ENCODE measurements around the gene PEX16.
"Not testable (repeated sequence)": the region's sequence is repeated elsewhere in the genome, so short reads cannot be mapped to it uniquely, and the experiment has no call there.

The PEX16 gene

DNA sequence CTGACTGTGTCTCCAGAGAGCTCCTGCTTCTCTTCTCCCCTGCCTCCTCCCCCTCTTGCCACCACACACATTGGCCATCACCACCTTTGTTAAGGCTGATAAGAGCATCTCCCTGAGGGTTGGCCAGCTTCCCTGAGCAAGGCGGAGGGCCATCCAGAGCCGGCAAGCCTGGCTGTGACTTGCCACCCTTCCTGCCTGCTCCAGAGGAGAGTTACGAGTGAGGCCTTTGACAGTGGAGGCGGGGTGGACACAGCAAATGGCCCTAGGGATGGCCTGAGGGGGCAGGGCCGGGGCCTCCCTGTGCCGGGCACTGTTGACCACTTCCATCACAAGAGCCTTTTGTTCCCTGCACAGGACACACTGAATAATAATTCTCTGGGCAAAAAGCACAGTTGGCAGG, 16.1 kb downstream of the PEX16 start:
- Mint-ChIP-seq H3K9me3 (no peaks in the 10 kb centered on the region), H3K27me3 (ENCODE audit: low read depth) (peaks cover 27% of the 10 kb centered on the region), H3K4me3 (no peak overlapping the region), H3K36me3 (ENCODE audit: low read depth) (no peaks in the 10 kb centered on the region), H3K27ac (no peak overlapping the region), H3K4me1 (ENCODE audit: low read depth) (peaks cover 2% of the 10 kb centered on the region)
- DNase-seq (ENCODE audit: low spot score): no peak

DNA sequence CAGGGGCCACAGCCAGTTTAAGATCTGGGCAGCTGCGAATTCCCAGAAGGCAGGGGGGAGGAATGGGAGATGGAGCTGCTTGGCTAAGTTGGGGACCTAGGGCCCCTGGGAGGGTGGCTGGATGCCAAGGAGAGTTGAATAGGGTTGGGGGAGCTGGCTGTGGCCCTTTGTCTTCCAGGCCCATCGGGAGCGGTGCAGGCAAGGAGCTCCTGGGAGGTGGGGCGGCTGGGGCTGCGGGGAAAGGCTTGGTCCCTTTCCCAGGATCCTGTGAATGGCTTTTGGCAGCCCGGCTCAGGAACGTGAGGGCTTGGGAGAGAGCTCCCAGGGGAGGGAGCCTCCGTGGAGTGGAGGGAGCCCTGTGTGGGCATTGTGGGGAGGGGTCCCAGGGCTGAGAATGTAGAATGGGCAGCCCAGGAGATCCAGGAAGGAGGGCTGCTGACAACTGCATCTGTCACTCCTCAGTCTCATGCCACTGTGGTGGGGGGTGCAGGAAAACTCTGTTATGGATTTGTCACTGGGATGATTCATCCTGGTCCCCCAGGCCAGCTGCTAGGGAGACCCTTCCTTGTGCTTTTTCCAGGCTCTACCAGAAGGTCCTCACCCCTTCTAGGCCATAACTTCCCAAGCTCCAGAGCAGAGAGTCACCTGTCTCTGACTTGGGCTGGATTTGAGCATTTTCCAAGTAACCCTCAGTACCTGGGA, 16.6 kb downstream of the PEX16 start:
- no peaks in the 10 kb centered on the region for H3K4me1 Mint-ChIP-seq (ENCODE audit: low read depth)
- H3K27ac Mint-ChIP-seq: no peak overlapping the region
- H3K4me3 Mint-ChIP-seq: peak overlapping the region; percentile 25
- H3K27me3 Mint-ChIP-seq (ENCODE audit: low read depth): peaks cover 27% of the 10 kb centered on the region
- H3K9me3 Mint-ChIP-seq: no peaks in the 10 kb centered on the region
- H3K36me3 Mint-ChIP-seq (ENCODE audit: low read depth): no peaks in the 10 kb centered on the region
- DNase-seq (ENCODE audit: low spot score): no peak

DNA sequence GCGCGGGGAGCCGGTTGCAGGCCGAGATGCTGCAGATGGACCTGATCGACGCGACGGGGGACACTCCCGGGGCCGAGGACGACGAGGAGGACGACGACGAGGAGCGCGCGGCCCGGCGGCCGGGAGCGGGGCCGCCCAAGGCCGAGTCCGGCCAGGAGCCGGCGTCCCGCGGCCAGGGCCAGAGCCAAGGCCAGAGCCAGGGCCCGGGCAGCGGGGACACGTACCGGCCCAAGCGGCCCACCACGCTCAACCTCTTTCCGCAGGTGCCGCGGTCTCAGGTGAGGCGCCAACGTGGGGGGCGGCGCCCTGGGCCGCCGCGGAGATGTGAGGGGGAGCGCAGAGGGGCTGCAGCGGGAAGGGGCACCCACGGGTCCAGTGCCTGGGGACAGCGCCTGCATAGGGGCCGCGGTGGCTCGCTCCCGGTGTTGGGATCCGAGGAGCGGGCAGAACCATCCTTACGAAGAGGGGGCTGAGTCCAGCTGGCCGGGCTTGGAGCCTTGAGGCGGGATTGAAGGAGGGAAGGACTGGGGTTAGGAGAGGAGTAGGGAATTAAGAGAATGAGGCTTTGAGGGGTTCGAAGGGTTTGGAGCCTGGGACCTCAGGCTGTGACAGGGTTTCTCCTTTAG, 17.4 kb downstream of the PEX16 start:
- H3K4me1 Mint-ChIP-seq (ENCODE audit: low read depth); H3K9me3 Mint-ChIP-seq; H3K36me3 Mint-ChIP-seq (ENCODE audit: low read depth); DNase-seq (ENCODE audit: low spot score); H3K27ac Mint-ChIP-seq: not testable (repeated sequence)
- Mint-ChIP-seq H3K27me3 (ENCODE audit: low read depth) (peaks cover 27% of the 10 kb centered on the region), H3K4me3 (peak overlapping the region; percentile 25)

DNA sequence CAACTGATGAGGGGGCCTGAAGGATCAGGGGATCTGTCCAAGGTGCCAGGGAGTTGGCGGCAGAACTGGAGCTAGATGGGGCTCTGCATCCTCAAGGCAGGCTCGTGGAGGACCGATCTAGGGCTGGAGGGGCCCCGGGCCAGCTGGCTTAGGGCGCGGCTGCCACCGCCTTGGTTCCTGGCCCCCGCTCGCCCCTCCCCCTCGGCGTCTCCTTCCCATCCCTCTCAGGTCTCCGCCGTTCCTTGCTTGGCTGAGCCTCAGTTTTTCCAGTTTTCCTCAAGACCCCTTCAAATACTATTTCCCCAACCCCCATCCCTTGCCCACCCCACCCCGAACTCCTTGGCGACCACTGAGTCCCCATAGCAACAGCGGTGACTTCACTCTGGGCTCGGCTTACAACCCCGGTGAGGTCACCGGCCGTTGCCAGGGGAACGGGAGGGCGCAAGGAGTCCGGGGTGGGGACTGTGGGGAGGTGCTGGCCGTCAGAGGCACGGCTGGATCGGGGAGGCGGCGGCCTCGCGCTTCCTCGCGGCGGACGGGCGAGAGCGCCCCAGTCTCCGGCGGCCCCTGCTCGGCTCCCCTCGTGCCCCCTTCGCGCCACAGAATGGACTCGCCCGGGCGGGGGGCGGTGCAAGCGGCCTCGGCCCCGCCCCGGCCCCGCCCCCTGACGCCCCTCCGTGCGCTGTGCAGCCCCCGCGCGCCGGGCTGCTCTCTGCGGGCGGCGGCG, 18.1 kb downstream of the PEX16 start:
- Mint-ChIP-seq H3K27ac (no peak overlapping the region), H3K36me3 (ENCODE audit: low read depth) (no peaks in the 10 kb centered on the region), H3K4me3 (peak overlapping the region; percentile 40), H3K9me3 (no peaks in the 10 kb centered on the region), H3K4me1 (ENCODE audit: low read depth) (no peaks in the 10 kb centered on the region), H3K27me3 (ENCODE audit: low read depth) (peaks cover 32% of the 10 kb centered on the region)
- peak; percentile 58 for DNase-seq (ENCODE audit: low spot score)

DNA sequence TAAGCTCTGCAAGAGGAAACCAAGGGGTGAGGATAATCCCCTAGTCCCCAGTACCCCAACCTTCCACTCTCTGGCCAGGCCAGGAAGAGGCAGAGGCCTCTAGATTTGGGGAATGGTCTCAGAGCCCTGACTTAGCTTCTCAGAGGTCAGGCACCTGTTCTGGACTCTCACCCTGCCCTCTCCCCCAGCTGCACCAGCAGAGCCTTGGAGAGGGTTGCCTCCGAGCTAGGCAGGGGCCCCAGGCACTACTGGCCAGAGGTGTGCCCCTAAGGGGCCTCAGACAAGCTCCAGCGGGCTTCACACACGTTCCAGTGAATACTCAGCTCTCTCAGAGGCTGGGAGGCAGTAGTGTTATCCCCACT, 18.6 kb downstream of the PEX16 start:
- no peak for DNase-seq (ENCODE audit: low spot score)
- peak overlapping the region; percentile 40 for H3K4me3 Mint-ChIP-seq
- H3K4me1 Mint-ChIP-seq (ENCODE audit: low read depth): no peaks in the 10 kb centered on the region
- no peaks in the 10 kb centered on the region for H3K9me3 Mint-ChIP-seq
- H3K36me3 Mint-ChIP-seq (ENCODE audit: low read depth): no peaks in the 10 kb centered on the region
- H3K27ac Mint-ChIP-seq: no peak overlapping the region
- peaks cover 32% of the 10 kb centered on the region for H3K27me3 Mint-ChIP-seq (ENCODE audit: low read depth)

DNA sequence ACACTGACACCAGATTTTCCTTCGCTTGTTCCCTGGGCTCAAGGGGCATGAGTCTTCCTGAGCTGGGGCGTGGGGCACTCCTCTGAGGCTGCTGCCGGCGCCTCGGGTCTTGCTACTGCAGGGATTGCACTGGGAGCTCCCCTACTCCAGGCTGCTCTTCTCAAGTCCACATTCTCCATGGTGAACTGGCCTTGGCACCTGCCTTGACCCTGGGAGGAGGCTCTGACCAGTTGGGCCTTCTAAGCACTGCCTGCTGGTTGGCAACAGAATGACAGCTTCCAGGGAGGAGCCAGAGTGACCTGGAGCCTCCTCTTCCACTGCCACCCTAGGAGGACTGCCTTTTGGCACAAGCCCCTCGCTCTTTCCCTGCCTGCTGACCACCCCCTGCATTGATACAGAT, 20.1 kb downstream of the PEX16 start:
- H3K27me3 Mint-ChIP-seq (ENCODE audit: low read depth): peaks cover 32% of the 10 kb centered on the region

DNA sequence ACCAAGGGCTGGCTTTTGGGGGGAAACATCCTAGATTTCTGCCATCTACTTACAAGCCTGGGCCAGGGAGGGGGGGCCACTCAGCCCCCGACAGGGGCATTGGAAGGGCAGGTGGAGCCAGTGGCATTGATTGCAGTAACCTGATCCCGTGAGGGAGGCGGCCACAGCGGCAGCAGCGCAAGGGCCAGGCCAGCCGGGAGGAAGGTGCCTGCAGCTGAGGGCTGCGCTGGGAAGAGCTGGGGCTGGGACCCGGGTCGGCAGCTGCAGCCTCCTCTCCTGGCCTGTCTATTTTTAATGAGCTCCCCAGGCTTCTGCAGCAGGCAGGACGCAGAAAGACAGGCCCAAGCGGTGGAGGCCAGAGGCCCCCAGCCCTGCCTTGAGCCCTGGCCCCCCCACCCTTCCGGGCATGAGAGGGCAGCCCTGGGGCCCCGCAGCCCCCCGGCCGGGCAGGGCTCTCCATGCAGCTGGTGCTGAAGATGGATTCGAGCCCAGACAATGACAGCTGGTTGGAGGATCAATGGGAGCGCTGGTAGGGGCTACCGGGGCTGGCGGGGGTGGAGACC, 21.2 kb downstream of the PEX16 start:
- H3K4me3 Mint-ChIP-seq: no peak overlapping the region
- H3K27me3 Mint-ChIP-seq (ENCODE audit: low read depth): peaks cover 29% of the 10 kb centered on the region
- no peaks in the 10 kb centered on the region for H3K4me1 Mint-ChIP-seq (ENCODE audit: low read depth)
- H3K36me3 Mint-ChIP-seq (ENCODE audit: low read depth): no peaks in the 10 kb centered on the region
- H3K27ac Mint-ChIP-seq: no peak overlapping the region
- H3K9me3 Mint-ChIP-seq: no peaks in the 10 kb centered on the region
- DNase-seq (ENCODE audit: low spot score): no peak

More for the DNA sequence above, 20.1 kb downstream of the PEX16 start:
- no peaks in the 10 kb centered on the region for H3K36me3 Mint-ChIP-seq (ENCODE audit: low read depth)
- no peak for DNase-seq (ENCODE audit: low spot score)
- H3K4me3 Mint-ChIP-seq: no peak overlapping the region
- no peak overlapping the region for H3K27ac Mint-ChIP-seq
- no peaks in the 10 kb centered on the region for H3K9me3 Mint-ChIP-seq
- H3K4me1 Mint-ChIP-seq (ENCODE audit: low read depth): no peaks in the 10 kb centered on the region

DNA sequence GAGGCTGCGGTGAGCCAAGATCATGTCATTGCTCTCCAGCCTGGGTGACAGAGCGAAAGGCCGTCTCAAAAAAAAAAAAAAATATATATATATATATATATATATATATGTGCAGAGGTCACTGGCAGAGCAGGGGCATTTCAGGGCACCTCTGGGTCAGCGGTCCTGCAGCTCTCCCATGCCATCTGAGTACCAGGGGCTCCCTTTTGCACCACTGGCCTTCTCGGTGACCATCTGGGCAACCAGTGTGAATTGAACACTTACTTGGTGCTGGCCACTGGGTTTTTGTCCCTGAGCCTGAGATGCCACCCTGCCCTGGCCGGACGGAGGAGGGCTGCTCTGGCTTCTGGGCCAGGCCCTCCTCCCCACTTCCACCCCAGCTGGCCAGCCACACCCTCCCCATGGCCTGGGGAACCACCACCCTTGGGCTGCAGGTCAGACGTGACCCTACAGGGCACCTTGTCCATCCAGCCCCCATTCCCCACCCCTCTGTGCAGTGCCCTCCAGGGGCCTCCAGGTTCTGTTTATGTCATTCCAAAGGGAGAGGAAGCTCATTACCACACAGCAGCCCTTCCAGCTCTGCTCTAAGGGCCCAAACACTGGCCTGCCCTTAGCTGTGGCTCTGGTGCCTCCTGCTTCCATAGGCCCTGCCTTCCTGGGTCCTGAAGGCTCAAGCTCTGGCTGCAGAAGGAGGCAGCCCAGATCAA, 22.0 kb downstream of the PEX16 start:
- Mint-ChIP-seq H3K9me3 (no peaks in the 10 kb centered on the region), H3K27me3 (ENCODE audit: low read depth) (peaks cover 22% of the 10 kb centered on the region), H3K4me1 (ENCODE audit: low read depth) (no peaks in the 10 kb centered on the region), H3K27ac (no peak overlapping the region), H3K4me3 (no peak overlapping the region), H3K36me3 (ENCODE audit: low read depth) (no peaks in the 10 kb centered on the region)
- no peak for DNase-seq (ENCODE audit: low spot score)

DNA sequence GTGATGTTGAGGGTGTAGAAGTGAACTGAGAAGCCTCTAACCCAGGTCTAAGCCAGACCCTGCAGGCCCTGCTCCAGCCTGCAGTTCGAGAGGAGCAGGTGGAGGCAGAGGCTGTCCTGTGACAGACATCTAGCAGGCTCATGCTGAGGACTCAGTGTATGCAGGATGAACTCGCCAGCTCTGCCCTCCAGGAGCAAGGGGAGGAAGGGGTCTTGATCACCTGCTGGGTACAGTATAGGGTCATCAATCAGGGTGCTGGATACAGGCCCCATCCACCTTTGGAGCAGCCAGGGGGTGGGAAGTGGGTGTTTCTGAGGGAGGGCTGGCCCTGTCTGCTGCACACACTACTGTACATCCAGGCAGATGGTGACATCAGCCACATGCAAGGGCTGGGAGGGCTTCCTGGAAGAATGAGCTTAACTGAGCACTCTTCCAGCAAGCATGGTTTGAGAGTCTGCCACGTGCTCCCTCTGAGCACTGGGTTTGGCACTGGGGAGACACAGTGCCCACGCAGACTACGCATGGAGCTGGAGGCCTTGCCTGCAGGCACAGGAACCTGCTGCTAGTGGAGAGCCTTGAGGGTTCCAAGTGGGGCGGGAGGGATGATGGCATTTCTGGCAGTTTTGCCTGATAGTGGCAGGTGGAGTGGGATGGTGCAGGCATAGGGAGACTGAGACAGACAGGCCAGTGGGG, 23.0 kb downstream of the PEX16 start:
- DNase-seq (ENCODE audit: low spot score): no peak
- Mint-ChIP-seq H3K27ac (no peak overlapping the region), H3K9me3 (no peaks in the 10 kb centered on the region), H3K4me1 (ENCODE audit: low read depth) (no peaks in the 10 kb centered on the region), H3K36me3 (ENCODE audit: low read depth) (no peaks in the 10 kb centered on the region), H3K27me3 (ENCODE audit: low read depth) (peaks cover 18% of the 10 kb centered on the region), H3K4me3 (no peak overlapping the region)

DNA sequence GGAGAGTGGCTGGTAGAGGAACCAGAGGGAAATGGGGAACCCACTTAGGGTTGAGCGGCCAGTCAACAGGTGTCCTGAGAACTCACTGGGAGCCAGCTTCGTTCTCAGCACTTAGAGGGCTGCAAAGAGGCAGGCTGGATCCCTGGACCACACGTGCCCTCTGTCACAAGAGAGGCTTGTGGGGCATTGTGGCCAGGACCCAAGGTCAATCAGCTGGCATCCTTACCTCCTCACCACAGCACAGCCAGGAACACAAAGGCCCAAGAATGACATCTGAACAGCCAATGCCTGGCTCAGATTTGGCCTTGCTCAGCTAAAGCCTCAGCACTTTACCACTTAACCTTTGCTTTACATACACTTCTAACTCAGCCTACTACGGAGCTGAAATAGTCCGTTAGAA, 24.8 kb downstream of the PEX16 start:
- DNase-seq (ENCODE audit: low spot score): no peak
- H3K4me1 Mint-ChIP-seq (ENCODE audit: low read depth): no peaks in the 10 kb centered on the region
- no peaks in the 10 kb centered on the region for H3K36me3 Mint-ChIP-seq (ENCODE audit: low read depth)
- no peak overlapping the region for H3K27ac Mint-ChIP-seq
- peaks cover 8% of the 10 kb centered on the region for H3K27me3 Mint-ChIP-seq (ENCODE audit: low read depth)
- H3K4me3 Mint-ChIP-seq: no peak overlapping the region
- no peaks in the 10 kb centered on the region for H3K9me3 Mint-ChIP-seq

DNA sequence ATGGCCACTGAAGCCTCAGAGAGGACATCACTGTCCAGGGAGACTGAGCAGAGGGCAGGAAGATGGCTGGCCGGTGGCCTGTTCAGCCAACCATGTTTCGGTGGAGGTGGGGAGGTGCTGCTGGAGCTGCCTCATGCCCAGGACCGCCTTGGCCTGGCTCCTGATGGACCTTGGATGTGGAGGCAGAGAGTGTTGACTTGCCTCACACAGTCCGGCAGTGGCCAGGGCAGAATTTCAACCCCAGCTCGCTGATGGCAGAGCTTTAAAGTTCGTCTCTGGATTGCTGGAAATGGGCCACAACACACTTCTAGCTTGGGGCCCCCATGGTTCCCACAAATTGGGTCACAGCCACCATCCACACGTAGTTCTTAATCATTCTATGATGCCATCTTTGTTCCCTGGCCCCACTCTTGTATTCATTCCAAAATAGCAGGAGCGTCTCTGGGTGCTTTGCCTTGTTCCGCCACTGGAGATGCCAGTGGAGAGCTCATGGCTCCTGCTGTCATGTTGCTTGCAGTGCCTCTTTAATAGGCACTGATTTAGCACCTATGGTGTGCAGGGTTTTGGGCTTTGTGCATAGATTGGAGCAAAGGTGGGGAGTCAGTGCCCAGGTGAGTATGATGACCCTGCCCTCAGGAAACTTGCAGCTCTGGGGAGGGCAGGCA, 26.7 kb downstream of the PEX16 start:
- no peaks in the 10 kb centered on the region for H3K9me3 Mint-ChIP-seq
- H3K27me3 Mint-ChIP-seq (ENCODE audit: low read depth): peaks cover 9% of the 10 kb centered on the region
- H3K4me1 Mint-ChIP-seq (ENCODE audit: low read depth): no peaks in the 10 kb centered on the region
- DNase-seq (ENCODE audit: low spot score): no peak
- no peak overlapping the region for H3K27ac Mint-ChIP-seq
- no peaks in the 10 kb centered on the region for H3K36me3 Mint-ChIP-seq (ENCODE audit: low read depth)
- H3K4me3 Mint-ChIP-seq: no peak overlapping the region

DNA sequence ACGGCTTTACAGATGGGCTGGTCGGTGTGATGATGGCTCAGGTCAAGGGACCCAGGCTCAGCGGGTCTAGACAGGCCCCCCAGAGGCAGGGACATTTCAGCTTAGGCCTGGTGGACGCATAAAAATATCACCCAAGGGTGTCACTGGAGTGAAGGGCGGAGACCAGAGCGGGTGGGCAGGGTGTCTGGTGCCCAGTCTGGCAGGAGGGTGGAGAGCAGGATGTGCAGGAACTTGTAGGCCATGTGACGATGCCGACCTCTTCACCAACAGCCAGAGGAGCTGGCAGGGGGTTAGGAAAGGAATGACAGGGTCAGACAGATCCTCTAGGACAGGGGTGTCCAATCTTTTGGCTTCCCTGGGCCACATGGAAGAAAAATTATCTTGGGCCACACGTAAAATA, 27.7 kb downstream of the PEX16 start:
- DNase-seq (ENCODE audit: low spot score): no peak
- peaks cover 1% of the 10 kb centered on the region for H3K4me1 Mint-ChIP-seq (ENCODE audit: low read depth)
- peaks cover 6% of the 10 kb centered on the region for H3K27me3 Mint-ChIP-seq (ENCODE audit: low read depth)
- no peaks in the 10 kb centered on the region for H3K36me3 Mint-ChIP-seq (ENCODE audit: low read depth)
- no peak overlapping the region for H3K27ac Mint-ChIP-seq
- no peak overlapping the region for H3K4me3 Mint-ChIP-seq
- H3K9me3 Mint-ChIP-seq: no peaks in the 10 kb centered on the region

DNA sequence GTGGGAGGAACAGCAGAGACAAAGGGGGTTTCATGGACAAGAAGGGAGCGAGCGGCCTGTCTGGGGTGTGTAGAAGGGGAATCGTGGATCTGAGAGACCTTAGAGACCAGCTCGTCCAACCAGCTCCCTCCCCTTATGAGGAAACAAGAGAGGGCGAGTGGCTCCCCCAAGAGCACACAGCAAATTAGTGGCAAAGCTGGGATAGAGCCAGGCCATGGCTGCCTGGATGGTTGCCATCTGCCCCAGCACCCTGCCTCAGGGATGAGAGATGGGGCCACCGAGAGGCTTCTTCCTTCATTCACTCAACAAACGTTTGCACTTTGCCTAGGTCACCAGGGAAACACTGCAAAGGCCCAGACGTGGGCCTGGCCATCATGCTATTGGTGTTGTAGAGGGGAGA, 28.1 kb downstream of the PEX16 start:
- DNase-seq (ENCODE audit: low spot score): no peak
- Mint-ChIP-seq H3K9me3 (no peaks in the 10 kb centered on the region), H3K27ac (no peak overlapping the region), H3K36me3 (ENCODE audit: low read depth) (no peaks in the 10 kb centered on the region), H3K4me3 (no peak overlapping the region), H3K27me3 (ENCODE audit: low read depth) (peaks cover 4% of the 10 kb centered on the region), H3K4me1 (ENCODE audit: low read depth) (peaks cover 1% of the 10 kb centered on the region)

All from T-helper 2 cell treated with Interferon-gamma antibody and Interleukin-4, amounts not matched to agents 5 μg/mL and 100 μg/mL, for 36 hours (primary cell).